ENCODE data around the gene PPP2R5E. TPM values are rescaled to one million over a fixed set of nuclear protein-coding genes. Genes with fewer than 3 reads are reported as not detected.
A peak's percentile ranks its signal among the peaks of the same experiment; 100 is the strongest.

PPP2R5E gene
- total RNA-seq, 1 experiment from 2014 or later = 28.9 TPM

- DNase-seq (ENCODE audit: low read depth) = no peak
Observed at GRCh38 chr14:63472986-63473788, 70.0 kb downstream of the PPP2R5E start.

GRCh38 chr14:63470962-63471793, 72.0 kb downstream of the PPP2R5E start:
- peak; percentile 79 for DNase-seq (ENCODE audit: low read depth)

- DNase-seq (ENCODE audit: low read depth) = peak; percentile 43
Observed at GRCh38 chr14:63468294-63468693, 74.9 kb downstream of the PPP2R5E start.

GRCh38 chr14:63467440-63468072, 75.6 kb downstream of the PPP2R5E start:
- no peak for DNase-seq (ENCODE audit: low read depth)

- DNase-seq (ENCODE audit: low read depth) = no peak
Observed at GRCh38 chr14:63465347-63465746, 77.8 kb downstream of the PPP2R5E start.

DNA sequence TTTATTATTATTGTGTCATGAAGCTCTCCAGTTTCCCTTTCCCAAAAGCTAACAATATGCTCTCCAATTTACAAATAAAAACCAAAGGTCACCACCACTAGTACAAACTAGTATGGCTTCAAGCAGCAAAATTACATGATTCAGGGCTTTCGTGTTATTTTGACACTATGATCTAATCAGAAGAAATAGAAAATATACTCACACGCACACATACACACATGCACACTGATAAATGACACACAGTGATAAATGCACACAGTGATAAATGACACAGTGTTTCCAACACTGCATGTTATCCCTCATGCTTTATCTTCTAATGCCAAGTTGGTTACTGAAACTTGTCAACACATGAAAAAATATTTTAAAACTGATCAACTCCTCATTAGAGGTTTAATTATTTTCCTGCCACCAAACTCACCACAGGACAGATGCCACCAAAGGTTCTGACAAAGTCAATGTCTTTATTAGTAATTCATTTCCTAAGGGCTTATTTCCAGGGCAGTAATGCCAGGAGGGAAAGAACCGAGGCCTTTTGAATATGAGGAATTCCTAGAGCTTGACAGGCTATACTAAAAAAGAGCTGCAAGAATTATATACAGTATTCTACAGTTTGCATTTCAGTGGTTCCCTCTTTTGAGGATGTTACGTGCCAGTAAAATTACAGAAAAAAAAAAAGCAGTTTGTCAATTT, 82.4 kb downstream of the PPP2R5E start:
- no peak for DNase-seq (ENCODE audit: low read depth)

DNA sequence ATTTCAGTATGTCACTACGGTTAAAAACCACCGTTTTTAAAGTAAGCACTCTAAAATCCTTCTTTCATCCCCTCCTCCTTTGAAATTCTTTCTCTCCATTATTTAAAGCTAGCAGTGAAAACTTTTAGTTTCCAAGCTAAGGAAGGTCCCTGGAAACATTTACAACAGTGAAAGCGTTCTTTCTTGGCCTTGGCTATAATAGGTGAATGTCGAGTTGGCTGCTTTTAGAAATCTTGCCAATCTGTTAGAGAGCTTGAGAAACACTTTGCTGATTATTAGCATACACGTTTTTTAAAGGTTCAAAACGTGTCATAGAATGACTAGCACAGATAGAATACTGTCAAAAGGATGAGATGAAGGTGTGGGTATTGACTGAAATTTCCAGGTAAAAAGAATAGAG, 83.4 kb downstream of the PPP2R5E start:
- DNase-seq (ENCODE audit: low read depth) = no peak

DNA sequence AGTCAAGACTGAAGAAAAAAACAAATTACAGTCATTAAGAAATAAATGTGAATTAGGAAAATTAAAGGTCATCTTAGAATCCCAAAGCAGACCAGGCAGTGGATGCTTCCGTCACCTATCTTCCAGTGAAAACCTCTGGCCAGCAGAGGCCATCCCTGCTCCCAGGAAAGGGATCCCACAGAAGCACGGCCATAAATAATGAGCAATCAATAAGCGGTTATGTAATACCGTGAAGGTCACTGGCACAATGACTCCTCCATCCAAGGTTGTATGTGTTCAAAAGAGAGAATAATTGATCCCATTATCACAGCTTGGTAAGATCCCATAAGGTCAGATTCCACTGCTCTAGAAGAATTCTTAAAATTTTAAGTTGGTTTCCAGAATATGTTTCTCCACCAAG, 85.7 kb downstream of the PPP2R5E start:
- no peak for DNase-seq (ENCODE audit: low read depth)

- peak; percentile 79 for DNase-seq (ENCODE audit: low read depth)
Observed at GRCh38 chr14:63454863-63455622, 88.1 kb downstream of the PPP2R5E start.

GRCh38 chr14:63454436-63454835, 88.7 kb downstream of the PPP2R5E start:
- DNase-seq (ENCODE audit: low read depth) = no peak

DNA sequence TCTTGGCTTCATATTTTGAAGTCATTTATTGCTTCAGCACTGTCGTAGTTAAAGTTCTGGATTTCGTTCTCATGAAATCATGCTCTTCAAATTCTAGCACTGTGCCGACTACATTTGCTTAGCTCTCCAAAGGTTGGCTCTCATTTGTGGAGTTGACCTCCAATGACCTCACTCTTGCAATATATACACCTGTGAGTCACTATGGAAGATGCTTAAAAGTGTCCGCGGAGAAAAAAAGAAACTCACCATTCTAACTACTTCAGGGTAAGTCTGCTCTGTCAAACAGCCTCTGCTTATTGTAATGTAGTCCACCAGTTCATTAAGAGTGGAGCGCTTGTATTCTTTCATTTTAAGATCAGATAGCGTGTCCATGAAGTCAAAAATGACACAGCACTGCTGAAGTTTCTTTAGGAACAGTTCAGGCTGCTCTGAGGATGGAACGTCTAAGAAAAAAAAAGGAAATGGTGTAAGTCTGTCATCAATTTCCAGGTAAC, 89.7 kb downstream of the PPP2R5E start:
- DNase-seq (ENCODE audit: low read depth) = no peak

GRCh38 chr14:63452796-63453195, 90.4 kb downstream of the PPP2R5E start:
- no peak for DNase-seq (ENCODE audit: low read depth)

DNA sequence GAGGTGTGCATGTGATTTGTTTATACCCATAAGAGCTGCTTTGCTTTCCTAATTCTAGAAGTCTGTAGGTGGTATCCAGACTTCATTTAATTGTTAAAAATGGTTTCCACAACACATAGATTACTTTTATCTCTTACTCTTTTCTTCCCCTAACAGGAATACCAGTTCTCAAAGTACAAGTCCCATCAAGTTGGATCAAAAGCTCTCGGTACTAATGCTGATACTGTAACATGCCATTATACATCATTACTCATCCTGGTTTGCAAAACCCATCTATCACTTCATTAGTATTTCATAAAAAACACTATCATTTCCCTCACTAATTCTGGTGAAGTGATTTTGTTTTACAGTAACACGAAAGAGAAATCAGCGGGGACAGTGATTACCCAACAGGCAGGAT, 94.3 kb downstream of the PPP2R5E start:
- no peak for DNase-seq (ENCODE audit: low read depth)

DNA sequence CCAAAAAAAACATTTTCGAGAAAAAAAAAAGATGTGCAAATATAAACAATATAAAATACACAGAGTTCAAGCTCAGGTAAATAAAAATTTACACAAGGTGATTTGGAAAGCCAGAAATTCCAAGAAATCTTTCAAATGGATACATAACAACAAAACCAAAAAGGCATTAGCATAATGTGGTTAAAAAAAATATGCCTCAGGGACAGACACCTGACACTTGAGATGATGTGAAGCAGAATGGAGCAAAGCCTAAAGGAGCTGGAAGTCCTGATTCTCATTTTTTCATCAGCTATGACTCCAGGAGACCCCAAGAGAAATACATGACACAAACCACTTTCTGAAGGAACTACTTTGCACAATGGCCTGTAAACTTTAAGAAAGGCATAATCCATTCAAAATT, 98.6 kb downstream of the PPP2R5E start:
- peak; percentile 59 for DNase-seq (ENCODE audit: low read depth)

- DNase-seq (ENCODE audit: low read depth) = no peak
Observed at GRCh38 chr14:63443988-63444387, 99.2 kb downstream of the PPP2R5E start.

- DNase-seq (ENCODE audit: low read depth) = no peak
Observed at GRCh38 chr14:63443361-63443760, 99.8 kb downstream of the PPP2R5E start.

GRCh38 chr14:63438065-63438757, 105.0 kb downstream of the PPP2R5E start:
- DNase-seq (ENCODE audit: low read depth) = peak; percentile 99

- DNase-seq (ENCODE audit: low read depth) = no peak
Observed at GRCh38 chr14:63436286-63437098, 106.7 kb downstream of the PPP2R5E start.

GRCh38 chr14:63435838-63436237, 107.3 kb downstream of the PPP2R5E start:
- peak; percentile 52 for DNase-seq (ENCODE audit: low read depth)

Measured in M059J (cell line).